HepG2 (cell line): ENCODE measurements around the gene TYMS. TPM values are rescaled to one million over a fixed set of nuclear protein-coding genes. Genes with fewer than 3 reads are reported as not detected.

ENCODE experiments used
- JUN ChIP-seq: sonication (generic); formaldehyde crosslinking; IDR thresholded peaks from 2 replicates; pipeline ENCODE4 v1.4.0; 2020; ENCODE audit warnings: mild to moderate bottlenecking, missing genetic modification reagents
- MTERF4 ChIP-seq: sonication (generic); formaldehyde crosslinking; IDR thresholded peaks from 2 replicates; pipeline ENCODE4 v1.8.0; 2023; ENCODE audit warnings: mild to moderate bottlenecking, missing genetic modification reagents
- REST ChIP-seq, 2 experiments: IDR thresholded peaks; 2 replicates each; pipeline ENCODE4 v1.6.1; 2011 to 2012; ENCODE audit warnings: low read length in 2 of 2, borderline replicate concordance in 1 of 2, low read depth in 1 of 2, mild to moderate bottlenecking in 1 of 2, moderate library complexity in 1 of 2
- TGIF2 ChIP-seq: IDR thresholded peaks from 2 replicates; pipeline ENCODE4 v1.6.1; 2016; ENCODE audit warnings: control low read depth, missing compliant biosample characterization
- ZBTB46 ChIP-seq: sonication (generic); formaldehyde crosslinking; IDR thresholded peaks from 2 replicates; pipeline ENCODE4 v1.4.0; 2020; ENCODE audit warnings: mild to moderate bottlenecking, missing genetic modification reagents, borderline replicate concordance
- ZC3H4 ChIP-seq: sonication (generic); formaldehyde crosslinking; IDR thresholded peaks from 2 replicates; pipeline ENCODE4 v1.4.0; 2020; ENCODE audit warnings: missing genetic modification reagents, borderline replicate concordance
- ZKSCAN1 ChIP-seq: fragments of 150-350 bp; IDR thresholded peaks from 2 replicates; pipeline ENCODE4 v1.6.1; 2014; ENCODE audit warnings: low read length
- ZNF30 ChIP-seq: sonication (generic); formaldehyde crosslinking; IDR thresholded peaks from 2 replicates; pipeline ENCODE4 v1.5.0; 2020; ENCODE audit warnings: mild to moderate bottlenecking, missing genetic modification reagents
- ZNF737 ChIP-seq: sonication (generic); formaldehyde crosslinking; IDR thresholded peaks from 2 replicates; pipeline ENCODE4 v1.5.0; 2020; ENCODE audit warnings: missing genetic modification reagents, mild to moderate bottlenecking, borderline replicate concordance
- polyA plus RNA-seq, 8 experiments: library from polyadenylated mRNA; depleted of rRNA in 3 of 8; stranded (reverse) in 7 of 8; unstranded in 1 of 8; fragments of >200 nt; fragmentation: Illumina TruSeq in 4 of 8; extraction: Trizol in 4 of 8; gene quantifications; 2 replicates each; pipeline versions ENCODE4 v1.2.1 to v1.2.3, GENCODE V29; 2011 to 2016; ENCODE audit warnings: low read depth in 4 of 8, missing spikeins in 1 of 8, mixed read lengths in 1 of 8; ENCODE audit not compliant: insufficient read depth in 1 of 8
- total RNA-seq, 5 experiments: library from RNA; depleted of rRNA; stranded (reverse); fragments of >200 nt; fragmentation: Illumina TruSeq; extraction: Trizol; gene quantifications; 2 replicates each; pipeline ENCODE4 v1.2.3, GENCODE V29; 2016; ENCODE audit warnings: low read depth in 1 of 5

TYMS gene
- total and polyA plus RNA-seq, 2 of the 13 experiments (the other 11 are each of a cell fraction or from before 2014, with no cell fraction given) = 80.1 to 106 TPM

GRCh38 chr18:693466-694187 lies 36.2 kb downstream of the TYMS start (continued):
- TF ChIP-seq REST (IDR thresholded peaks at IDR 0.05; ENCODE audit: borderline replicate concordance in 1 of 2, low read depth in 1 of 2, low read length in 2 of 2) = no peak
- TF ChIP-seq ZBTB46 (CRISPR knock-in tag) = no peak
- no peak for TF ChIP-seq ZNF30
- TF ChIP-seq ZKSCAN1 = no peak
- no peak for TF ChIP-seq JUN (CRISPR knock-in tag)
- no peak for TF ChIP-seq ZNF737 (CRISPR knock-in tag)
- no peak for TF ChIP-seq MTERF4
- TF ChIP-seq TGIF2 (CRISPR knock-in tag) = no peak
- no peak for TF ChIP-seq ZC3H4 (CRISPR knock-in tag)
- TF ChIP-seq, all 625 proteins: peak for 0
